Left lobe of liver (tissue), 2 donors: ENCODE results near the gene MRPS10. TPM values are rescaled to one million over a fixed set of nuclear protein-coding genes. Genes with fewer than 3 reads are reported as not detected.
"Not testable (repeated sequence)": the region's sequence is repeated elsewhere in the genome, so short reads cannot be mapped to it uniquely, and the experiment has no call there.

Experiments used
- ATAC-seq: fragments of 200-7000 bp; cut with Tn5 transposase; one replicate; pipeline ENCODE4 v1.9.1; 2020; ENCODE audit warnings: mild to moderate bottlenecking, moderate library complexity
- DNase-seq: peaks from one replicate; pipeline ENCODE4 v3.0.0-alpha.2; 2020; ENCODE audit warnings: low spot score
- total RNA-seq: library from RNA; stranded (reverse); gene quantifications from one replicate; pipeline ENCODE4 v1.2.1, GENCODE V29; 2021
- donor health status: DM: no; HTN: no; CAD: no; lungs with moderate emphysema.
- donor health status: DM: no; HTN: yes; CAD: no.

The MRPS10 gene
- total RNA-seq, 1 donor from 2014 or later = 18.1 TPM

DNA sequence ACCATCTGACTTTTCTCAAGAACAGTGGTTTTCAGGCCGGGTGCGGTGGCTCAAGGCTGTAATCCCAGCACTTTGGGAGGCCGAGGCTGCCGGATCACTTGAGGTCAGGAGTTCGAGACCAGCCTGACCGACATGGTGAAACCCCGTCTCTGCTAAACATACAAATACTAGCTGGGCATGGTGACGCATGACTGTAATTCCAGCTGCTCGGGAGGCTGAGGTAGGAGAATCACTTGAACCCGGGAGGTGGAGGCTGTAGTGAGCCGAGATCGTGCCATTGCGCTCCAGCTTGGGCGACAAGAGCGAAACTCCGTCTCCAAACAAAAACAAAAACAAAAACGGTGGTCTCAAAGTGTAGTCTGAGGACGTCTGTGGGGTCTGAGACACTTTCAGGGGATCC is 1.2 kb downstream of the MRPS10 start:
- ATAC-seq, DNase-seq: not testable (repeated sequence)

DNA sequence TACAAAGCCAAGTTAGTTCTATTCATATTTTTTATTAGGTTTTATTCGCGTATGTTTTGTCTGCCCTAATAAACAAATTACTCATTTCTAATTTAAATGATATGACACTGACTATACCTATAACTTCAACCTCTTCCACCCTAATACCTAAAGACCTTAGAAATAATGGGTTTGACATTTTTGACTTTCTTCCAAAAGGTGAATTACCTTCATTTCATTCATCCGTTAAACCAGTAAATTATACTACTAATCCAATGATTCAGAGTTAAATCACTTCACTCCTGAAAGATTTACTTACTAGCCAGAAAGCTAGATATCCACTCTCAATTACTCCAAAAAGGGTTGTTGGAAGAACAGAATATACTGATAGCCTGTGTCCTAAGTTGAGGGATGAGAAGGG is 5.2 kb downstream of the MRPS10 start:
- no peak for ATAC-seq

DNA sequence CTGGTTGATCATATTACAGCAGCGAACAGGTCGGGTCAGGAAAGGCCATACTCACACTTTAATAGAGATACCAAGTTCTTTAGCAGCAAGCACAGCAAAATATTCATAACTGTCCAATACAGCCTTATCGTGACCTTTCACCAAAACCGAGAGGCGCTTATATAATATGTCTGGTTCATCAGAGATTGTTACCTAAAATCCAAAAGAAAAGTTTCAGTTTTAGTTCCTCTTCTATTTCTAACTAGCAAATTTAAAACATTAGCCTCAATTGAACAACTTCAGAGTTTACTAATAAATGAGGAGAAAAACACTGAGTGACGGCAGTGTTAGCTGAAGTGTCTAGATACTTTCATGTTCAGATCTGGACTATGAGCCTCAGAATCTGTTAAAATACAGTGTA is 5.9 kb downstream of the MRPS10 start:
- peak; percentile 48 for ATAC-seq

More for the DNA sequence above, 5.2 kb downstream of the MRPS10 start:
- DNase-seq = no peak

DNA sequence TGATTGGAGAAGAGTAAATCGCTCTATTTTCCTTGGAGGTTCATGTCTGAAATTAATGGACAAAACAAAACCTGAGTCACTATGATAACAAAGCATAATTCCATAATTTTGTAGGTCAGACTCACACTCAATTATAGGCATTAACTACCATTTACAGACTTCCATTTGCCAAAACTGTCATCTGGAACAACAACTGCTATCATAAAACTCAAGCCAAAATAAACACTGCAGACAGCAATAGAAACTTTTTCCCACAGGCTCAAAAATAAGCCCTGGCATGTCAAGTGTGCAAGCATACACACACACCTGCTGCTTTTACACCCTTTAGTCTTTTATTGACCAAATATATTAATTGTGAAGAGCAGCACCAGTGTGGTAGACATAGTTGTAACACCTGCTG is 7.1 kb downstream of the MRPS10 start:
- no peak for DNase-seq

More for the DNA sequence above, 5.9 kb downstream of the MRPS10 start:
- DNase-seq = no peak

DNA sequence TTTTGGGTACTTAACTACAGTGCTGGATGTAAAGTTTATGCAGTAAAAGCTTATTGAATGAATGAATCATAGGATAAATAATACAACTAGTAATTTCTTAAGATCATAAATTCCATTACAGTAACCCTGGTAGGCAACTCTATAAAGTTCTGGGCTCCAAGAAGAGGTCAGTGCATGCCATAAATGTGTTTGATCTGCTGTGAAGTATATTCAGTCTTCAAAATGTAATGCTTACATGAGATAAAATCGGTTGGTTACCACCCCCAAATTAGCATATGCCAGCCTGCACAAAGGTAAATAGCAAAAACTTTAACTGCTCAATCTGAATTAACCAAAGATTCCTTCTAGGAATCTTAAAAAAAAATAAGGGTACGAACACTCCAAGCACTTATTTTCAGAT is 10.1 kb downstream of the MRPS10 start:
- not testable (repeated sequence) for DNase-seq, ATAC-seq

More for the DNA sequence above, 7.1 kb downstream of the MRPS10 start:
- peak; percentile 82 for ATAC-seq

DNA sequence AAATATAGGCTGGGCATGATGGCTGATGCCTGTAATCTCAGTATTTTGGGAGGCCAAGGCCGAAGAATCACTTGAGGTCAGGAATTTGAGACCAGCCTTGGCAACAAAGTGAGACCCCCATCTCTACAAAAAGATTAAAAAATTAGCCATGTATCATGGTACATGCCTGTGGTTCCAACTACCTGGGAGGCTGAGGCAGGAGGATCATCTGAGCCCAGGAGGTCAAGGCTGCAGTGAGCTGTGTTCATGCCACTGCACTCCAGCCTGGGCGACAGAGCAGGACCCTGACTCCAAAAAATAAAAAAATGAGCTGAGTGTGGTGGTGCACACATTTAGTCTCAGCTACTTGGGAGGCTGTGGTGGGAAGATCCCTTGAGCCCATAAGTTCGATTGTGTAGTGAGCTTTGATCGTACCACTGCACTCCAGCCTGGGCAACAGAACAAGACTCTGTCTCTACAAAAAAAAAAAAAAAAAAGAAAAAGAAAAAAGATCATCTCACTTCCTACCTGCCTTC is 12.8 kb downstream of the MRPS10 start:
- peak; percentile 38 for ATAC-seq
- DNase-seq = no peak

DNA sequence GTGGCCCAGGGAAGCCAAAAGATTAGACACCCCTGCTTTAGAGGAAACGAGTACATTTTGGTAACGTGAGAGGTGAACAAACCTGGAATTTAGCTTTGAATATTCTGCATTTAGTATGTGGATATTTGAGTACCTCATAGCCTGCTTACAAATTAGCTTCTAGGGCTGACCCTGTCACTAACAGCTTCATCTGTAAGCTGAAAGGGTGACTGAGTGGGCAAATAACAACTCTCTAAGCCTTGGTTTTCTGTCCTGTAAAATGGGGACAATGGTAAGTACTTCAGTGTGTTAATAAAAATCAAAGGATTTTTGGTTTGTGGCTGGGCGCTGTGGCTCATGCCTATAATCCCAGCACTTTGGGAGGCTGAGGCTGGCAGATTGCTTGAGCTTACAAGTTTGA is 14.5 kb downstream of the MRPS10 start:
- DNase-seq = no peak
- no peak for ATAC-seq

DNA sequence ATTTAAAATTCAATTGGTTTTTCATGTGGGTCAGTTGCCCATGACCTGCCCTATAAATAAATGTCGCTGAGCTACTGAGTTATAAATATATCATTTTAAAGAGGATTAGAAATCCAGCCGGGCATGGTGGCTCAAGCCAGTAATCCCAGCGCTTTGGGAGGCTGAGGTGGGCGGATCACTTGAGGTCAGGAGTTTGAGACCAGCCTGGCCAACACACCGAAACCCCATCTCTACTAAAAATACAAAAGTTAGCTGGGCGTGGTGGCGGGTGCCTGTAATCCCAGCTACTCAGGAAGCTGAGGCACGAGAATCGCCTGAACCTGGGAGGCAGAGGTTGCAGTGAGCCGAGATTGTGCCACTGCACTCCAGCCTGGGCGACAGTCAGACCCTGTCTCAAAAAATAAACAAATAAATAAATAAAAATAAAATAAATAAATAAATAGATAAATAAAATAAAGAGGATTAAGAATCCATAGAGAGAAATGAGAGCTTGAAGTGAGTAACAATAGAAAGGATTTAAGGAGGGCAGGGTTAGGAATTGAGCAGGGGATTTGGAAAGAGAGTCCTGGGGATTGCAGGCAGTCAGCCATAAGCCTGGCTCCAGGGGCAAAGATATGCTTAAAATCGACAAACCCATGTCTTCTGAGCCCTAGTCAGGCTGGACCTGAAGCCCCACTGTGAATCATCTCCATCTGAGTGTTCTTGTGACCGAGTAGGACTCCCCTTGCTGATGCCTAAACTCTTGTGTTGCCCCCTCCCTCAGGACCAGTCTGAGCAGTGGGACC is 15.3 kb downstream of the MRPS10 start:
- DNase-seq = not testable (repeated sequence)

DNA sequence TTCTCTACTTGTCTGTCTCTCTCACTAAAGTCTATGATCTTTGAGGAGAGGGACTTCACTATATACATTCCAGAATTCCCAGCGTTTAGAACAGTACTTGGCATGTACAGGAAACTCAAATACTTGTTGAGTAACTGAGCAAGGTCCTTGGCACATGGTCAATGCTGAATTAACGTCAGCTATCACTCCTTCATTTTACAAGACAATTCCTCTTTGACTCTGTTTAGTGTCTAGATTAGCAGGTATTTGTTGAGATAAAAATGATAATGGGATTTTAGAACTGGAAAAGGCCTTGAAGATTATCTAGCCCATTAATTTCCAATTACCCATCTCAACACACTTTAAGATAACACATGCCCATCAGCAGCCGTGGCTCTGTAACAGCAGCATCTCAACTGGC is 16.3 kb downstream of the MRPS10 start:
- DNase-seq (no peak), ATAC-seq (no peak)

More for the DNA sequence above, 15.3 kb downstream of the MRPS10 start:
- ATAC-seq = not testable (repeated sequence)

DNA sequence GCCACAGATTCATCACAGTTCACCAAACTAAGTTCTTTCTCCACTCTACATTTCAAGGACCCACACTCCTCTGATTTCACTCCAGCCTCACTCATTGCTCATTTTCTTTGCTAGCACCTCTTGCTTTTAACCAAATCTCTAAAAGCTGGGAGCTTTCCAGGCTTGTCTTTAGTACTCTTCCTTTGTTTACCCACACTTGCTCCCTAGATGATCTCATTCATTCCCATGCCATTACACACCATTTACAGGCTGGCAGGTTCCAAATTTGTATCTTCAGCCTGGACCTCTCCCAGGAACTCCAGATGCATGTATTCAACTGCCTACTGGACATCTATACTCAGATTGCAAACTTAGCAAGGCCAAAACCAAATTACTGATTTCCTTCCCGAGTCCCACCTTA is 17.6 kb downstream of the MRPS10 start:
- DNase-seq = no peak

DNA sequence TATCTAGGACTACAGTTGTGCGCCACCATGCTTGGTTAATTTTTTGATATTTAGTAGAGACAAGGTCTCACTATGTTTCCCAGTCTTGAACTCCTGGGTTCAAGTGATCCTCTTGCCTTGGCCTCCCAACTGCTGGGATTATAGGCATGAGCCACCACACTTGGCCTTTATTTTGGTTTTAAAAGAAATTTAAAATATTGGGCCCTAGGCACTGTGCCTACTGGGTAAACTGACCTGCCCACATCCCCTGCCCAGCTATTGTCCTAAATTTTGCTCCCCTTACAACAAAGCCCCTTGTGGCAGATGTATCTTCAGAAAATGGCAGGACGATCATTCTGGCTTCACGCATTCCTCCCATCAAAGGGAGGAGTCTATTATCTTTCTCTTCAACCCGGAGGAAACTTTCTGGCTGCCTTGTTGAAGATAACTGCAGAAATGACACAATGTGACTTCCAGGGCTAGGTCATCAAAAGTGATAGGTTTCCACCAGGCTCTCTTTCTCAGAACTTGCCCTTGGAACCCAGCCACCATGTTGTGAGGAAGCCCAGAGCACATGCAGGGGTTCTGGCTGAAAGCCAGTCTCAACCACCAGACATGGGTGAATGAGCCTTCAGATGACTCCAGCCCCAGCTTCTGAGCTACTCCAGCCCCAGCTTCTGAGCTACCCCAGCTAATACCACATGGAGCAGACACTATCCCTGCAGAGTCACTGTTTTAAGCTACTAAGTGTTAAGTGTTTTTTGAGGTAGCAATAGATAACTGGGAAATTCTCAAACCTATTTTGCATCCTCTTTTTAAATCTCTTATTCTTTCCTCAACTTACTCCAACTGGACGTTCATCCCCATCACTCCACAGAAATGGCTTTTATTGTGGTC is 18.3 kb downstream of the MRPS10 start:
- DNase-seq (no peak), ATAC-seq (no peak)

More for the DNA sequence above, 17.6 kb downstream of the MRPS10 start:
- peak; percentile 30 for ATAC-seq

DNA sequence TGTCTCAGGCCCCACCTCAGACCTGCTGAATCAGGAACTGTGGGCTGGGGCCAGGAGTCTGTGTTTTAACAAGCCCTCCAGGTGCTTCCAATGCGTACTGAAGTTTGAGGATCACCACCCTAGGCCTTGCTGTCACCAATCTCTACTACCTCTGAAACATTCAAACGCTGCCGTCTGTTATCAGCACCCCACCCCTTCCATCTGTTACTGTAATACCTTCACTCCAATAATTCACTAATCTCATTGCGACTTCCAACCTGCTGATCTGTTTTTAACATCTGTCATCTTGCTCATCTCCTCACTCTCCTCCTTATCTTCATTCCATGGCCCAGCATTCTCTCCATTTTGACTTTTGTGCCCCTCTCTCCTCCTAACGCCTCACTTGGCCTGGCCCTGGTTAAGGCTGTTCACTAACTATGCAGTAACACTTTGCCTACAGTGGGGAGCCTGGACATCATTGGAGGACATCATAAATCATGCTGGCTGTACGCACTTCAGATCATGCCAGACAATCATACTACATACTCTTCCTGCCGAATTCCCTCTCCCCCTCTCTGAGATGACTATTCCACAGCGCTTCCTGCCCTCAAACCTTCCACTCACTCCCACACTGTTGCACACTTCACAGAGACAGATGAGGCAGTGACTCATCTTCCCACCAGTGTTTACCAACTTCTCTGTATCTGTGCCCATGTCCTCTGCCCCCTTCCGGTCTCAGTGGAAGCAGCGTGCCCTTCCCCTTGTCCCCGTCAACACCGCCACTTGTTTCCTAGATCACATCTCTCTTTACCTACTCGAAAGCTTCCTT is 19.9 kb downstream of the MRPS10 start:
- DNase-seq (no peak), ATAC-seq (no peak)

DNA sequence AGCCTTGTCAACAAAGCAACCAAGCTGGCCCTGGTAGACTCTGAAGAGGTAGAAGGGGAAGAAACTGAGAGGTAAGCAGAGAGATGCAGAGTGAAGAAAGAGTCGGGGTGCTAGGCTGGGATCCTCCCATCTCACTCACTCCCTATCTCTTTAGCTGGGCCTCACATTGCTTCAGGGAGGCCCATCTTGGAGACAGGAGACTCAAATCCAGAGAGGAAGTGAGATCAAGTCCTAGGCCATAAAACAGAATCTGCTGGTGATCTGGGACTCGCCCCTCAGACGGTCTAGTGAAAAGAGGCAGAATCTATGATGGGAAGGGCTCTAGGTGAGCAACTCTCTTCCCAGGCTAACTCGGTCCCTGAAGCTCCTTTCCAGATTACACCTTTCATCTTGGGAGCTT is 22.2 kb downstream of the MRPS10 start:
- no peak for ATAC-seq
- DNase-seq = no peak

DNA sequence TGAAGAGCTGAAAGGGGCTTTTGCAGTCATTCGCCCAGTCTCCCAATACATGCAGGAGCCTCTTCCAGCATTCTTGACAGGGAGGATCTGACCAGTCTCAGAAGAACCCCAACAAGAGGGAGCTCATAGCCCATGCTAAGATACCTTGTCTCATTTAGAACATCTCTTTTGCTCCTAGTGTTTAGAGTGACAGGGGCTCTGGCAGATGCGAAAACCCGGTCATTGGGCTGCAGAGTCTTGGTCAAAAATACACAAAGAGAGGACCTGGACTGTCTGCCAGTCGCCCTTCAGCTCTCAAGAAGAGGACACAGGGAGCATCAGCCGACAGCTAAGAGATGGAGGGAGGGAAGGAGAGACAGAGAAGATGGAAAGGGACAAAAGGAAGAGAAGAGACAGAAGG is 23.6 kb downstream of the MRPS10 start:
- no peak for DNase-seq

DNA sequence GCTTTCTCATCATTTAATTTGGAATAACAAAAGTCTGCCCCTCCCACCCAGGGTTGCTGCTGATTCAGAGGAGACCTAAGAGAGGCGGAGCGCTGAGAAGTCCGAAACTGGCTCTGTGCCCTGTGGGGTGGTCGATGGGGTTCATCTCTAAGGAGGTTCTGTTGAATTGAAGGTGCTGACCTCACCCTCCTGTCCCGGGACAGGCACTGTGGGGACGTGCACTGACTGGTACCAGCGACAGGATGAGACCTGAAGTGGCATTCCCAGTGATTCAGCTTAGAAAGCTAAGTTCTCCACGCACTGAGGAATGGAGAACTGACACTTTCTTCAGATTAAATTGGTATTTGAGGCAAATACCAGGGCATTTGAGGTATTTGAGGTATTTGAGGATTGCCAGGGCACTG is 24.2 kb downstream of the MRPS10 start:
- ATAC-seq = no peak
- DNase-seq = no peak

More for the DNA sequence above, 23.6 kb downstream of the MRPS10 start:
- no peak for ATAC-seq

DNA sequence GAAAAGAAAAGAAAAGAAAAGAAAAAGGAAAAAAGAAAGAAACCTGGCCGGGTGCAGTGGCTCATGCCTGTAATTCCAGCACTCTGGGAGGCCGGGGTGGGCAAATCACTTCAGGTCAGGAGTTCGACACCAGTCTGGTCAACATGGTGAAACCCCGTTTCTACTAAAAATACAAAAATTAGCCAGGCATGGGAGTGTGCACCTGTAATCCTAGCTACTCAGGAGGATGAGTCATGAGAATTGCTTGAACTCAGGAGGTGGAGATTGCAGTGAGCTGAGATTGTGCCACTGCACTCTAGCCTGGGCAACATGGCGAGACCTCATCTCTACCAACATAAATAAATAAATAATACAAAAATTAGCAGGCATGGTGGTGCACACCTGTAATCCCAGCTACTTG is 25.3 kb downstream of the MRPS10 start:
- ATAC-seq, DNase-seq: not testable (repeated sequence)

DNA sequence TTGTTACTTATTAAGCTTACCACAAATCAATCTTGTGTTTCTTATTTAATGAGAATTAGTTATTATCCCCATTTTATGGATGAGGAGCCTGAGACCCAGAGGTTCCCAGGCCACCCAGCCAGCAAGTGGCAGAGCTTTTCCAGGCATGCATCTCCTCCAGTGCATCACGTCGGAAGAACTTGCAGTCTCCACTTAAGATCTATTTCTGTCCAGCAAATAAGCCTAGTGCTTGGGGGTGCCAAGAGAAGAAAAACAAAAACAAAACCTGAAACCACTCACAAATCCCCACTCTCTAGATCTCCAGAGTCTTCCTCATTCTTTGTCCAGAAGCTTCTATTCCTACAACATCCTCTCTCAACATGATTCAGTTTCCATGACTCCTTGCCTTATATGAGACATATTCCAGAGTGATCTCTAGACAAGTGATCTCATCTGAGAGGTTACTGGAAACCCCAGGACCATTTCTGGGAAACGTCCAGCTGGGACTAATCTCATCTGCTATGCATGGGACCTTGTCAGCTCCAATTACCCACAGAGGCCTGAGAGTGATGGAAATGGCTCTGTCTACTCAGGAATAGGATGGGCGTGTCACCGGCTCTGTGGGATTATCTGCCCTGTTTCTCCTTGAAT is 27.0 kb downstream of the MRPS10 start:
- ATAC-seq = no peak

DNA sequence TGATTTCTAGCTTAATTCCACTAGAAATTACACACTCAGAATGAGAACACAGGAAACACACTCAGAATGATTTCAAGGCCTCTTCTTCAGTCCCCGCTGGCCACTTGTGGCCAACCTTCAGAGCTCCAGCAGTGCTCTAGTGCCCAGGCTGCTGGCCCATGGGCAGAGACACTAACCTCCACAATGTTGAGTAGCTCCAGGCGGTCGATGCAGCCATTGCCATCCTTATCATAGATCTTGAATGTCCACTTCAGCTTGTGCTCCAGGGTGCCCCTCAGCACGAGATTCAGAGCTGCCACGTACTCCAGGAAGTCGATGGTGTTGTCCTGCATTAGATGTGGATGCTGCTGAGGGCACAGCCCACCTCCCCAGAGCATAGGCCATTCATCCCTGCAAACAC is 29.3 kb downstream of the MRPS10 start:
- DNase-seq = no peak
- no peak for ATAC-seq

More for the DNA sequence above, 27.0 kb downstream of the MRPS10 start:
- no peak for DNase-seq

DNA sequence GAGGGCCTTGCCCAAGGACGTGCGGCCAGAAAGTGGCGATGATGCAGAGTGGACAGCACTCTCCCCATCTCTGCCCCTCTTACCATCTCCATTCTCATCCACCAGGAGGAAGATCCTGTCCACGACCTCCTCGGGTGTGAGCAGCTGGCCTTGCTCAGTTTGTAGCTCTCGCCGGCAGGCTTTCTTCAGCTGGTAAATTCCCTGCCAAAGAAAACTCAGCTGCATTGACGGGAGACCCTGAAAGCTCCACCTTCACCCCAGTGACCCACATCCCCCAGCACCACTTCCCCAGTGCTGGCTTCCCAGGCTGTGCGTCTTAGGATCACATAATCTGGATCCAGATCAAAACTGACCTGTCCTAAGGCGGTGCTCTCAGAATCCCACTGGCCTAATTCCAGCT is 32.1 kb downstream of the MRPS10 start:
- no peak for DNase-seq

DNA sequence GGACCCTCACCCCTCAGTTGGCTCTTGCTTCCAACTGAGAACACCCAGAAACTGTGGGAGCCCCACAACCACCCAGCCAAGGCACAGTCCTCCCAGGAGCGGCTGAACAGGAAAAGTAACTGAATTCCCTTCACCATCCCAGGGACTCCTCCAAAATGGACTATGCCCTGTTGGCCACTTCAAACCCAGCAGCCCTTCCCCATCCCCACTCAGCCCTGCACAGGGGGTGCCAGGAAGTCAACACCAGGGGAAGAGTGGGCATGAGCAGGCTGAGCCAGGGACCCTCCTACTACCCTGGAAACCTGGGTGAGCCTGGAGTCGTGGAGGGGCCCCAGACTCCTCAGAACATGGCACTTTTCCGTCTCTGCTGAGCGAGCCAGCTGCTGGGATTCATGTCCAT is 33.2 kb downstream of the MRPS10 start:
- ATAC-seq (no peak), DNase-seq (no peak)

More for the DNA sequence above, 32.1 kb downstream of the MRPS10 start:
- no peak for ATAC-seq
